GM18858 (cell line): ENCODE results near the gene GPX1.

Experiments
- ATAC-seq: cut with Tn5 transposase; IDR thresholded peaks from one replicate; pipeline ENCODE4 v1.9.1; 2021; ENCODE audit not compliant: unreplicated experiment

Gene GPX1

DNA sequence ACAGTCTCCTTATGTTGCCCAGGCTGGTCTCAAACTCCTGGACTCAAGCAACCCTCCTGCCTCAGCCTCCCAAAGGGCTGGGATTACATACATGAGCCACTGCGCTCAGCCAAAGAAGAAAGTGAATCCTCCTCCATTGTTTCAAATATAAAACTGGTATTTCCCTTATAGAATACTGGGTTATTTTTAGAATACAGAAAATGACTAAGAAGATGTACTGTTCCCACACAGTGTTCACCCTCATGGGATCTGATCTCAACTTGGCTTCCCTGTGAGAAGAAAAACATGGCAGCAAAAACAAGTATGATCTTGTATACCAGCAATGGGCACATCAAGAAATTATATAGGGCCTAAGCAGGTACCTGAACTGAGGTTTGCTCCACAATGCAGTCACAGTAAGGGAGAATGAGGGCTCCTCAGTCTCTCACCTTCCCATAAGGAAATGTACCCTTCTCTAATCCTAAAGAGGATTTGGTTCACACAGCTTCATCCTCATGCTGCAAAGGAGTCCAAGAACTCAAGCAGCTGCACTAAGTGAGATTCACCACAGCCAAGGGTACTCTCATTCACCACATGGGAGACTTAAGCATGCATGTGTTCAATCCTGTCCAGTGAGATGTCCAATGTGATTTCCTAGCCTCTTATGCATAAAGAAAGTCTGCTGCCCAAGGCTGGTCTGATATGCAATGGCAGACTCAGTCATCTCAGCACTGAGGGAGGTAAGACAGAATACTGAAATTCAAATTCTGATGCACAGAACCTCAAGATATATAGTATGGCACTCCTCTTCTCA lies 44.1 kb downstream of the GPX1 start:
- ATAC-seq, result no peak

DNA sequence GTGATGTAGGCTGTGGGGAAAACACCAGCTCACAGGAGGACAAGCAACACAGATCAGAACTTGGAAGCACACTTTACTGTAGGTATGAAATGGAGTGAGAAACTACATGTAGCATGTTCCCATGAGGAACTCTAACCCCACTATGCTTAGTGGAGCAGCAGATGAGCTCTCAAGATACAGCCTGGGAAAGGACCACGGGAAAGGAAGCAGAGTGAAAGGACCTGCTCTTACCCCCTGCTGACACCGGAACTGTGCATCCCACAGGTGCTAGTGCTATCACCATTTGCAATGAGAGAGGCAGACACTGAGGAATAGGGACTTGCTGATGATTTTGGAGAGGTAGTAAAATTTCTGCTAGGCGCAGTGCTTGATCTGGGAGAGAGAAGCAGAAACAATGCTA lies 46.9 kb downstream of the GPX1 start:
- no peak for ATAC-seq

DNA sequence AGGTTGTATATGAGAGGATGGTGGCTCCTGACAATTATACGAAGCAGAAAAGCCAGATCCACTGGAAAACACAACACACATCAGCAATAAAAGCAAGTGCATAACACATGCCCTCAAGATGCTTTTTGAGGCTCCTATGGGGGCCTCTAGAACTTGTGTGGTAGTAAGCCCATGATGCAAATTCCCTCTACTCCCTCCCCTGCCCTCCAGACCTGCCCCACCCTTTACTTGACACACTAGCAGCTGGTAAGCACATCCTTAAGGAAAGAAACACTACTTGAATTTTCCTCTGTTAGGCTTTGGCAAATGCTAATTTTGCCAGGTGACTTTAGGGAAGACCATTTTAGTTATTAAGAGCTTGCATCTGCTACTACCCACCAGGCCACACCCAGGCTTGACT lies 47.5 kb downstream of the GPX1 start:
- no peak for ATAC-seq
